B cell (primary cell): ENCODE measurements around the gene RTL9. TPM values are rescaled to one million over a fixed set of nuclear protein-coding genes. Genes with fewer than 3 reads are reported as not detected.

Experiments used
- ATAC-seq: fragments of 200-7000 bp; cut with Tn5 transposase; one replicate; pipeline ENCODE4 v1.10.0; 2021; ENCODE audit warnings: low read depth, mild to moderate bottlenecking, moderate number of reproducible peaks, moderate library complexity
- CTCF ChIA-PET: fragments of 350-600 bp; sonication (Branson Sonifier 250); formaldehyde crosslinking; loops from one replicate; lab custom pipeline; 2021; ENCODE audit warnings: antibody characterized with exemption, inconsistent platforms; lab: Charles Lee
- POLR2A ChIA-PET: fragments of 350-600 bp; sonication (Branson Sonifier 250); formaldehyde crosslinking; loops from one replicate; lab custom pipeline; 2021; ENCODE audit warnings: antibody characterized with exemption; lab: Charles Lee
- DNase-seq: peaks from one replicate; pipeline ENCODE4 v3.0.0; 2013
- H2AFZ ChIP-seq: 2 replicates; pipeline ENCODE4 v1.6.1; 2012; ENCODE audit warnings: mild to moderate bottlenecking, low read depth, low read length; ENCODE audit not compliant: insufficient read depth, poor library complexity, severe bottlenecking
- H3K27ac ChIP-seq, 2 donors: 1 replicate in 1 of 2; 2 replicates in 1 of 2; pipeline ENCODE4 v1.5.1; 2012 to 2013; ENCODE audit warnings: low read length in 2 of 2, mild to moderate bottlenecking in 2 of 2, moderate library complexity in 1 of 2
- H3K27me3 ChIP-seq, 4 experiments: fragments of 200-600 bp in 1 of 4; sonication (generic) in 1 of 4; replicated peaks in 1 of 4; 1 replicate in 2 of 4; 2 replicates in 2 of 4; pipeline versions ENCODE4 v1.6.1 to v1.7.0; 2013 to 2016; ENCODE audit warnings: low read length in 3 of 4, mild to moderate bottlenecking in 2 of 4, mixed read lengths in 1 of 4, moderate library complexity in 1 of 4; ENCODE audit not compliant: insufficient read depth in 4 of 4, control insufficient read depth in 3 of 4; ENCODE audit errors: control extremely low read depth in 1 of 4
- H3K36me3 ChIP-seq, 2 experiments: replicated peaks in 1 of 2; 1 replicate in 1 of 2; 2 replicates in 1 of 2; pipeline versions ENCODE4 v1.6.1 to v1.7.1; 2013; ENCODE audit warnings: low read length in 1 of 2; ENCODE audit not compliant: insufficient read depth in 2 of 2, control insufficient read depth in 1 of 2; ENCODE audit errors: control extremely low read depth in 1 of 2, extremely low read depth in 1 of 2
- H3K4me1 ChIP-seq, 2 donors: fragments of 200-600 bp in 1 of 2; sonication (generic) in 1 of 2; 1 replicate in 1 of 2; 2 replicates in 1 of 2; pipeline versions ENCODE4 v1.5.1 to v1.6.1; 2013 to 2017; ENCODE audit warnings: low read length in 2 of 2; ENCODE audit not compliant: control insufficient read depth in 2 of 2, insufficient read depth in 2 of 2
- H3K4me2 ChIP-seq: replicated peaks from 2 replicates; pipeline ENCODE3; 2012; ENCODE audit warnings: mild to moderate bottlenecking, low read depth, low read length; ENCODE audit not compliant: poor library complexity, severe bottlenecking
- H3K4me3 ChIP-seq, 5 experiments: fragments of 200-600 bp in 1 of 5; sonication (generic) in 1 of 5; 1 replicate in 3 of 5; 2 replicates in 2 of 5; pipeline versions ENCODE4 v1.5.1 to v1.7.0; 2011 to 2016; ENCODE audit warnings: low read length in 4 of 5, mild to moderate bottlenecking in 4 of 5, low read depth in 2 of 5, control low read depth in 1 of 5, moderate library complexity in 1 of 5; ENCODE audit not compliant: insufficient read depth in 1 of 5; ENCODE audit errors: control extremely low read depth in 1 of 5, extremely low read depth in 1 of 5
- H3K79me2 ChIP-seq: fragments of 200-600 bp; sonication (generic); one replicate; pipeline ENCODE4 v1.6.0; 2016; ENCODE audit warnings: low read length; ENCODE audit not compliant: control insufficient read depth, insufficient read depth
- H3K9ac ChIP-seq: fragments of 200-600 bp; sonication (generic); 2 replicates; pipeline ENCODE4 v1.6.1; 2017; ENCODE audit warnings: mild to moderate bottlenecking, low read length, moderate library complexity
- H3K9me3 ChIP-seq, 3 donors: one replicate each; pipeline versions ENCODE4 v1.6.1 to v1.7.1; 2013; ENCODE audit warnings: low read length in 2 of 3; ENCODE audit not compliant: control insufficient read depth in 2 of 3, insufficient read depth in 1 of 3; ENCODE audit errors: control extremely low read depth in 1 of 3
- H4K20me1 ChIP-seq: 2 replicates; pipeline ENCODE4 v1.6.0; 2012; ENCODE audit warnings: mild to moderate bottlenecking, low read length; ENCODE audit not compliant: insufficient read depth, control insufficient read depth, poor library complexity, severe bottlenecking
- H3K27ac Mint-ChIP-seq: one replicate; pipeline ENCODE4 v1.8.0; 2021; ENCODE audit warnings: mixed read lengths
- H3K27me3 Mint-ChIP-seq: one replicate; pipeline ENCODE4 v1.8.0; 2021; ENCODE audit warnings: mixed read lengths
- H3K4me1 Mint-ChIP-seq: one replicate; pipeline ENCODE4 v1.8.0; 2021; ENCODE audit warnings: mixed read lengths
- H3K4me3 Mint-ChIP-seq: one replicate; pipeline ENCODE4 v1.8.0; 2021; ENCODE audit warnings: mixed read lengths
- H3K9me3 Mint-ChIP-seq: one replicate; pipeline ENCODE4 v1.8.0; 2022; ENCODE audit warnings: mixed read lengths; ENCODE audit not compliant: insufficient read depth
- EZH2 ChIP-seq: IDR thresholded peaks from 2 replicates; pipeline ENCODE4 v1.6.1; 2012; ENCODE audit warnings: borderline replicate concordance, low read depth, mild to moderate bottlenecking, moderate library complexity, low read length; ENCODE audit not compliant: insufficient read depth, poor library complexity, severe bottlenecking
- WGBS: methylation state at CpG from one replicate; pipeline ENCODE4 v1.1.5; 2013; ENCODE audit warnings: missing lambda C conversion rate; ENCODE audit not compliant: insufficient coverage; 5-methylcytosine and 5-hydroxymethylcytosine counted together
- intact Hi-C: fragments of 100-400 bp; cut with micrococcal nuclease; formaldehyde crosslinking; loops from one replicate; pipeline ENCODE4 v1.10.0; 2022
- polyA plus RNA-seq: library from polyadenylated mRNA; depleted of rRNA; stranded (reverse); fragments of >200 nt; gene quantifications from 2 replicates; pipeline ENCODE4 v1.2.3, GENCODE V29; 2012
- total RNA-seq, 2 donors: library from RNA; stranded (reverse); fragments of 120-200 nt in 1 of 2; gene quantifications; 1 replicate in 1 of 2; 2 replicates in 1 of 2; pipeline versions ENCODE4 v1.2.3 to v1.2.4, GENCODE V29; 2013 to 2022
- TF ChIP-seq, protein P1 (sequence below): fragments of 200-600 bp; IDR thresholded peaks from one replicate; pipeline ENCODE4 v1.8.0; 2022; ENCODE audit warnings: antibody characterized with exemption, mild to moderate bottlenecking

RTL9 gene
- total and polyA plus RNA-seq, 2 donors (not counting 1 experiment from before 2014, with no cell fraction given) = not detected

DNA sequence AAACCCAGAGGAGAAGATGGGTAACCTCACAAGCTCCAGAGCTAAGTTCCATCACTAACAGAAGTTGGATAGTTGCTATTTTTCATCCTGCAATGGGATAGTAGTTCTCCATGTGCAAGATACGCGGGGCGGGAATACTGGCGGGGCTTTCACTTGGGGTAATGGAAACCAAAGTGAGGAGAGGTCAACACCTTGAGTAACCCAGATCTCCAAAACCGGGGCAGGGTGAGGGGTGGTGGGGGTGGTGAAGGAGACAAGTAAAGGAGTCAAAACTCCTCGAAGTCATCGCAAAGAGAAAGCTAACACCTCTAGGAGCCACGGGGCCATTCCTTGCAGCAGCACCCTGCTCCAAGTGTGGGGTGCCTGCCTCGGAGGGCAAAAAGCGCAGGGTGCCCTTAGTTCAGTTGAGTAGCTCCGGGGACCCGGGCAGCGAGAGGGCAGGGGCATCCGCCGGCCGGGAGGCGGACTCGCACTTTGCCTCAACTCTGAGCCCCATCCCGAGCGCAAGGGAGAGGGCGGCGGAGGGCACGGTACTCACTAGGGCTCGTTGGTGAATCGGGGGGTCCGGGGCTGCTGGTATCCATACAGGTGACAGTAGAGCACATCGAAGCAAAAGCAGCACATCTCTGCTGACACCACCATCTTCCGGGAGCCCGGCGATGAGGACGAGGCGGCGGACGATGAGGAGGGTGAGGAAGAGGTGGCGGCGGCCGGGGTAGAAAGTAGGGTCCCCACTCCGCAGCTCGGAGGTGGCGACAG, 41.4 kb upstream of the RTL9 start:
- H3K9me3 ChIP-seq = no peaks in the 10 kb centered on the region
- H3K36me3 ChIP-seq = no peaks in the 10 kb centered on the region
- Mint-ChIP-seq H3K9me3 (no peaks in the 10 kb centered on the region), H3K4me3 (peak overlapping the region; percentile 96), H3K4me1 (peaks cover 35% of the 10 kb centered on the region), H3K27me3 (no peaks in the 10 kb centered on the region), H3K27ac (peak overlapping the region; percentile 89)
- H3K4me1 ChIP-seq = peaks cover 7 to 14% of the 10 kb centered on the region in 2 donors
- peaks cover 38% of the 10 kb centered on the region for H3K79me2 ChIP-seq
- H4K20me1 ChIP-seq = no peaks in the 10 kb centered on the region
- H3K27me3 ChIP-seq = no peaks in the 10 kb centered on the region
- CTCF ChIA-PET = interaction anchor here (0.9 to 1.3 kb wide), 2 partner anchors 22 to 171 kb away, joined by 3 to 7 read pairs; no protein-coding TSS in a partner anchor
- TF ChIP-seq EZH2 = no peak
- TF ChIP-seq, protein P1, sequence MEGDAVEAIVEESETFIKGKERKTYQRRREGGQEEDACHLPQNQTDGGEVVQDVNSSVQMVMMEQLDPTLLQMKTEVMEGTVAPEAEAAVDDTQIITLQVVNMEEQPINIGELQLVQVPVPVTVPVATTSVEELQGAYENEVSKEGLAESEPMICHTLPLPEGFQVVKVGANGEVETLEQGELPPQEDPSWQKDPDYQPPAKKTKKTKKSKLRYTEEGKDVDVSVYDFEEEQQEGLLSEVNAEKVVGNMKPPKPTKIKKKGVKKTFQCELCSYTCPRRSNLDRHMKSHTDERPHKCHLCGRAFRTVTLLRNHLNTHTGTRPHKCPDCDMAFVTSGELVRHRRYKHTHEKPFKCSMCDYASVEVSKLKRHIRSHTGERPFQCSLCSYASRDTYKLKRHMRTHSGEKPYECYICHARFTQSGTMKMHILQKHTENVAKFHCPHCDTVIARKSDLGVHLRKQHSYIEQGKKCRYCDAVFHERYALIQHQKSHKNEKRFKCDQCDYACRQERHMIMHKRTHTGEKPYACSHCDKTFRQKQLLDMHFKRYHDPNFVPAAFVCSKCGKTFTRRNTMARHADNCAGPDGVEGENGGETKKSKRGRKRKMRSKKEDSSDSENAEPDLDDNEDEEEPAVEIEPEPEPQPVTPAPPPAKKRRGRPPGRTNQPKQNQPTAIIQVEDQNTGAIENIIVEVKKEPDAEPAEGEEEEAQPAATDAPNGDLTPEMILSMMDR = no peak
- peak overlapping the region; percentile 72 for H3K4me2 ChIP-seq
- peak overlapping the region; percentile 77 to 81 for H3K27ac ChIP-seq
- H3K9ac ChIP-seq = peak overlapping the region; percentile 73
- H2AFZ ChIP-seq = peak overlapping the region; percentile 86
- POLR2A ChIA-PET = interaction anchor here (0.5 to 2.1 kb wide), 3 partner anchors 314 to 585 kb away, joined by 3 to 5 read pairs (median 3); partner anchors contain the start of genes ACSL4 and TMEM164
- ATAC-seq (peak; percentile 4), DNase-seq (peak; percentile 4)
- 0% methylated on average over 13 of the region's 40 CpGs for WGBS
- H3K4me3 ChIP-seq = peak overlapping the region; percentile 47 to 93 (median 77)
- intact Hi-C loops = loop anchor here (2.0 to 5.0 kb wide), 5 partner anchors 95 to 1365 kb away; partner anchors contain the start of genes ALG13 and TMEM164
